HEK293 (cell line): ENCODE data around the gene HYI.

Source experiments
- CTCF ChIA-PET: fragments of 350-600 bp; formaldehyde crosslinking; extraction: SDS; loops from one replicate; lab custom pipeline; 2021; ENCODE audit warnings: antibody characterized with exemption; lab: Yijun Ruan, JAX
- POLR2A ChIA-PET: fragments of 300-600 bp; formaldehyde crosslinking; extraction: SDS; loops from one replicate; lab custom pipeline; 2020; ENCODE audit warnings: antibody characterized with exemption, inconsistent platforms; lab: Yijun Ruan, JAX
- H3K27ac ChIP-seq: fragments of 200-500 bp; sonication (Bioruptor generic); 2 replicates; pipeline ENCODE4 v1.5.1; 2014; ENCODE audit warnings: low read depth, low read length, control low read depth, inconsistent platforms; ENCODE audit errors: extremely low read depth
- H3K36me3 ChIP-seq, 2 experiments: fragments of 200-500 bp in 1 of 2; sonication (Bioruptor generic) in 1 of 2; 1 replicate in 1 of 2; 2 replicates in 1 of 2; pipeline ENCODE4 v1.5.1; 2014 to 2017; ENCODE audit warnings: inconsistent platforms in 2 of 2, low read length in 2 of 2; ENCODE audit not compliant: control insufficient read depth in 2 of 2, insufficient read depth in 1 of 2
- H3K4me1 ChIP-seq: fragments of 200-500 bp; sonication (Bioruptor generic); 2 replicates; pipeline ENCODE4 v1.5.1; 2014; ENCODE audit warnings: mild to moderate bottlenecking, low read length, inconsistent platforms; ENCODE audit not compliant: control insufficient read depth, insufficient read depth
- H3K4me3 ChIP-seq: 2 replicates; pipeline ENCODE4 v1.5.1; 2011; ENCODE audit warnings: low read depth, mild to moderate bottlenecking, control low read depth, low read length, moderate library complexity
- H3K9me3 ChIP-seq: fragments of 200-500 bp; sonication (Bioruptor generic); 2 replicates; pipeline ENCODE4 v1.5.1; 2014; ENCODE audit warnings: low read depth, low read length, inconsistent platforms; ENCODE audit not compliant: control insufficient read depth, insufficient read depth
- PRDM4 ChIP-seq: fragments of 450-650 bp; formaldehyde crosslinking; IDR thresholded peaks from 2 replicates; pipeline ENCODE4 v1.5.1; 2017; ENCODE audit warnings: missing biosample characterization, missing genetic modification characterization
- ZBTB7A ChIP-seq: fragments of 450-650 bp; formaldehyde crosslinking; IDR thresholded peaks from 2 replicates; pipeline ENCODE4 v1.5.1; 2016; ENCODE audit warnings: low read depth, missing biosample characterization, missing genetic modification characterization
- ZFHX2 ChIP-seq: fragments of 450-650 bp; formaldehyde crosslinking; conservative IDR thresholded peaks from 2 replicates; pipeline ENCODE4 v1.5.1; 2016; ENCODE audit warnings: missing biosample characterization, missing genetic modification characterization
- ZFP69B ChIP-seq: fragments of 450-650 bp; formaldehyde crosslinking; IDR thresholded peaks from 2 replicates; pipeline ENCODE4 v1.5.1; 2016; ENCODE audit warnings: missing biosample characterization, missing genetic modification characterization
- ZNF121 ChIP-seq: fragments of 450-650 bp; formaldehyde crosslinking; IDR thresholded peaks from 2 replicates; pipeline ENCODE4 v1.5.1; 2016; ENCODE audit warnings: missing biosample characterization, missing genetic modification characterization
- ZNF266 ChIP-seq: fragments of 450-650 bp; formaldehyde crosslinking; IDR thresholded peaks from 2 replicates; pipeline ENCODE4 v1.5.1; 2016; ENCODE audit warnings: missing biosample characterization, missing genetic modification characterization, low read depth
- ZNF335 ChIP-seq: fragments of 450-650 bp; formaldehyde crosslinking; conservative IDR thresholded peaks from 2 replicates; pipeline ENCODE4 v1.5.1; 2016; ENCODE audit warnings: missing biosample characterization, missing genetic modification characterization
- ZNF366 ChIP-seq: fragments of 450-650 bp; formaldehyde crosslinking; conservative IDR thresholded peaks from 2 replicates; pipeline ENCODE4 v1.5.1; 2016; ENCODE audit warnings: missing biosample characterization, missing genetic modification characterization
- ZNF404 ChIP-seq: fragments of 450-650 bp; formaldehyde crosslinking; IDR thresholded peaks from 2 replicates; pipeline ENCODE4 v1.5.1; 2017; ENCODE audit warnings: missing biosample characterization, missing genetic modification characterization
- ZNF626 ChIP-seq: fragments of 450-650 bp; sonication (Bioruptor Pico); formaldehyde crosslinking; IDR thresholded peaks from 2 replicates; pipeline ENCODE4 v1.5.1; 2018; ENCODE audit warnings: missing biosample characterization, missing genetic modification characterization, inconsistent platforms
- ZNF670 ChIP-seq: fragments of 450-650 bp; formaldehyde crosslinking; IDR thresholded peaks from 2 replicates; pipeline ENCODE4 v1.5.1; 2016; ENCODE audit warnings: missing biosample characterization, missing genetic modification characterization, low read depth
- TF ChIP-seq, protein P1 (sequence below): fragments of 450-650 bp; formaldehyde crosslinking; IDR thresholded peaks from 2 replicates; pipeline ENCODE4 v1.5.1; 2016; ENCODE audit warnings: missing biosample characterization, missing genetic modification characterization

Gene HYI

GRCh38 chr1:43468414-43468813 lies 14.7 kb upstream of the HYI start:
- Histone ChIP-seq H3K4me1 (no peaks in the 10 kb centered on the region), H3K36me3 (no peaks in the 10 kb centered on the region), H3K9me3 (no peaks in the 10 kb centered on the region), H3K27ac (no peak overlapping the region), H3K4me3 (no peak overlapping the region)
- no peak for TF ChIP-seq ZBTB7A (tag by site-specific recombination)
- ChIA-PET POLR2A (interaction anchor here (0.7 kb wide), 1 partner anchor 11 kb away, joined by 3 read pairs; no protein-coding TSS in a partner anchor), CTCF (no interaction called here)

- ChIA-PET POLR2A (no interaction called here), CTCF (no interaction called here)
Observed at GRCh38 chr1:43466403-43466802, 12.7 kb upstream of the HYI start.

GRCh38 chr1:43465505-43466067 lies 11.9 kb upstream of the HYI start:
- Histone ChIP-seq H3K4me3 (no peak overlapping the region), H3K4me1 (no peaks in the 10 kb centered on the region), H3K27ac (no peak overlapping the region), H3K9me3 (no peaks in the 10 kb centered on the region), H3K36me3 (no peaks in the 10 kb centered on the region)
- CTCF ChIA-PET: interaction anchor here (0.7 kb wide), 1 partner anchor 10 kb away, joined by 3 read pairs; no protein-coding TSS in a partner anchor
- TF ChIP-seq ZNF335 (tag by site-specific recombination): 0 out of 2 replicates have a peak, but pooled peaks have one; percentile 33
- TF ChIP-seq ZNF626 (tag by site-specific recombination): no peak
- POLR2A ChIA-PET: no interaction called here

More at GRCh38 chr1:43466403-43466802, 12.7 kb upstream of the HYI start:
- no peak overlapping the region for H3K4me3 ChIP-seq
- 0 out of 2 replicates have a peak, but pooled peaks have one; percentile 23 for TF ChIP-seq ZFHX2 (tag by site-specific recombination)
- TF ChIP-seq ZNF404 (tag by site-specific recombination): no peak
- no peaks in the 10 kb centered on the region for H3K9me3 ChIP-seq
- H3K36me3 ChIP-seq: no peaks in the 10 kb centered on the region
- no peaks in the 10 kb centered on the region for H3K4me1 ChIP-seq
- H3K27ac ChIP-seq: no peak overlapping the region

DNA sequence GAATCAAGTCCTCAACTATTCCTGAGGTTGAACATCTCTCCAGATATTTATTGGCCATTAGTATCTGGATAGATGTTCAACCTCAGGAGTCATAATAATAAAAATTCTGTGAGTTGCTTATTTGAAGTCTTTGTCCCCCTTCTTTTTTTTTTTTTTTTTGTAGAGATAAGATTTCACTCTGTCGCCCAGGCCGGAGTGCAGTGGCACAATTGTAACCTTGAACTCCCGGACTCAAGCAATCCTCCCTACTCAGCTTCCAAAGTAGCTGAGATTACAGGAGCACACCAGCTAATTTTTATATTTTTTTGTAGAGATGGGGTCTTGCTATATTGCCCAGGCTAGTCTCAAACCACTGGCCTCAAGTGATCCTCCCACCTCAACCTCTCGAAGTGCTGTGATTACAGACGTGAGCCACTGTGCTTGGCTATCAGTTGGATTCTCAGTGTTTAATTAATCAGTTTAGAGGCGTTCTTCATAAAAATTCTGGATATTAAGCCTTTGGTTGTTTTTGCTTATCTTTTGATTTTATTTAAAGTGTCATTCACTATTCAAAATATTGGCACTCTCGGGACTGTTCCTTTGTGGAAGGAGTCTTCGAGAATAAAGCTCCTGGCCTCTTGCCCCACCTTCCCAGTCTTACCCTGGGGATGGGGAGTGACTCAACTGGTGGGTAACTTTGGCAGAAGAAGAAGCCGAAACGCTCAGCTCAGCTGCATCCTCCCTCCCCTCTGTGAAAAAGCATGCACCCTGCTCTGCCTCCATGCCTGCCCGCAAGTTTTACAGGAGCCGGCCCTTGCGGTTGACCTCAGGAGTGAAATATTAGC lies 11.2 kb upstream of the HYI start:
- H3K9me3 ChIP-seq: no peaks in the 10 kb centered on the region
- TF ChIP-seq ZNF366 (tag by site-specific recombination): no peak
- no peak for TF ChIP-seq PRDM4 (tag by site-specific recombination)
- no peak for TF ChIP-seq ZNF266 (tag by site-specific recombination)
- TF ChIP-seq, protein P1, sequence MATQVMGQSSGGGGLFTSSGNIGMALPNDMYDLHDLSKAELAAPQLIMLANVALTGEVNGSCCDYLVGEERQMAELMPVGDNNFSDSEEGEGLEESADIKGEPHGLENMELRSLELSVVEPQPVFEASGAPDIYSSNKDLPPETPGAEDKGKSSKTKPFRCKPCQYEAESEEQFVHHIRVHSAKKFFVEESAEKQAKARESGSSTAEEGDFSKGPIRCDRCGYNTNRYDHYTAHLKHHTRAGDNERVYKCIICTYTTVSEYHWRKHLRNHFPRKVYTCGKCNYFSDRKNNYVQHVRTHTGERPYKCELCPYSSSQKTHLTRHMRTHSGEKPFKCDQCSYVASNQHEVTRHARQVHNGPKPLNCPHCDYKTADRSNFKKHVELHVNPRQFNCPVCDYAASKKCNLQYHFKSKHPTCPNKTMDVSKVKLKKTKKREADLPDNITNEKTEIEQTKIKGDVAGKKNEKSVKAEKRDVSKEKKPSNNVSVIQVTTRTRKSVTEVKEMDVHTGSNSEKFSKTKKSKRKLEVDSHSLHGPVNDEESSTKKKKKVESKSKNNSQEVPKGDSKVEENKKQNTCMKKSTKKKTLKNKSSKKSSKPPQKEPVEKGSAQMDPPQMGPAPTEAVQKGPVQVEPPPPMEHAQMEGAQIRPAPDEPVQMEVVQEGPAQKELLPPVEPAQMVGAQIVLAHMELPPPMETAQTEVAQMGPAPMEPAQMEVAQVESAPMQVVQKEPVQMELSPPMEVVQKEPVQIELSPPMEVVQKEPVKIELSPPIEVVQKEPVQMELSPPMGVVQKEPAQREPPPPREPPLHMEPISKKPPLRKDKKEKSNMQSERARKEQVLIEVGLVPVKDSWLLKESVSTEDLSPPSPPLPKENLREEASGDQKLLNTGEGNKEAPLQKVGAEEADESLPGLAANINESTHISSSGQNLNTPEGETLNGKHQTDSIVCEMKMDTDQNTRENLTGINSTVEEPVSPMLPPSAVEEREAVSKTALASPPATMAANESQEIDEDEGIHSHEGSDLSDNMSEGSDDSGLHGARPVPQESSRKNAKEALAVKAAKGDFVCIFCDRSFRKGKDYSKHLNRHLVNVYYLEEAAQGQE (tag by site-specific recombination): no peak
- TF ChIP-seq ZFP69B (tag by site-specific recombination): no peak
- 0 out of 2 replicates have a peak, but pooled peaks have one; percentile 31 for TF ChIP-seq ZNF121 (tag by site-specific recombination)
- no peak for TF ChIP-seq ZNF670
- TF ChIP-seq, all 188 proteins: peak for 1
- ChIA-PET CTCF (interaction anchor here (0.7 kb wide), 1 partner anchor 11 kb away, joined by 3 read pairs; no protein-coding TSS in a partner anchor), POLR2A (no interaction called here)
- Histone ChIP-seq H3K4me3 (no peak overlapping the region), H3K4me1 (no peaks in the 10 kb centered on the region), H3K36me3 (no peaks in the 10 kb centered on the region), H3K27ac (no peak overlapping the region)
